ENCODE data around the gene POMT1.
"Not testable (repeated sequence)": the region's sequence is repeated elsewhere in the genome, so short reads cannot be mapped to it uniquely, and the experiment has no call there.

The POMT1 gene

DNA sequence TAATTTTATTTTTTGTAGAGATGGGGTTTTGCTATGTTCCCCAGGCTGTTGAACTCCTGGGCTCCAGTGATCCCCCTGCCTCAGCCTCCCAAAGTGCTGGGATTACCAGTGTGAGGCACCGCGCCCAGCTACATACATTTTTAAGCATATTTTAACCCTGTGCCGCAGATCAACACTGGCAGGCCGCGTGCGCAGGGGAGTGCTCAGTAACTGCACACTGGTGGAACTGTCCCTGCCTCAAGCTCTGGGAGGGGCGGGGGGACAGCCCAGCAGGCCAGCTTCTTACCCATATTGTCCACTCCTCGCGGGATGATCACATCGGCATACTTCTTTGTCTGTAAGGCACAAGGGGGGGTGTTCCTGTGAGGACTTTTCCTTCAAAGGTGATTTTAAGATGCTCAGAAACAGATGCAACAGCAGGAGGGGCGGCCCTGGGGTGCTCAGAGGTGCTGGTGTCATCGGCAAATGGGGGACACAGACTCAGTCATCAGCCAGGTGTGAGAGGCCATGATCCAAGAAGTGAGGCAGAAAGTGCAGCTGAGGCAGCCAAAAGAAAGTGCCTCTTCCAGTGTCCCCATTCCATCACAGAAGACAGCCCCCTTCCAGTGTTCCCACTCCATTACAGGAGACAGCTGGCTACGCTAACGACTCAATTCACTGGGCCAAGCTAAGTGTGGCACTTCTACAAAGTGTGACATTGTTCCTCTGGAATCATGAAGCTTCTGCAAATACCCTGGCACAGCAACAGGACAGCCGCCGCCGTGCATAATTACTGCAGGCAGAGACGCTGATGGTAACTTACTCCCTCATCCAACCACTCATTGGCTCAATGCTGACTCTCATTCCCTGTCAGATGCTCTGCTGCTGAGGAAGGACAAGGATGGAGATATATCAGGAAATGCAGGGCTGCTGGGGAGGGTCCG, 23.2 kb downstream of the POMT1 start:
- DNase-seq (ENCODE audit: low read depth) = no peak

DNA sequence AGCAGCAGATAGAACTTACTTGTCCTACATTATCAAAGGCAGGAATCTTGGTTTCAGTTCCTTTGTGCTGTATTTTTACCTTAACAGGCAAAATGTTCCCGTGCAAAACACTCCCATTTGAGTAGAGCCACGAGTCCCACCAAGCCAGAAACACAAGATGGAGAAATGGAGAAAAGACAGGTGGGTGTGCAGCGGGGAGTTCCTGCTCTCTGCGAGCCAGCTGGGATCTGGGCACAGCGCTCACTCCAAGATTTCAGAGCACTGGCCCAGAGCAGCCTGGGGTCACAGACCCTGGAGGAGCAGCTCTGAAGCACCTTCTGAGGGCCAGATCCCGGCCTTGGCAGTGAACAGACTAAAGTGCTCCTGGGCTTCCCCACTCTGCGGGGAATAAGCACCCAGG, 25.5 kb downstream of the POMT1 start:
- no peak for DNase-seq (ENCODE audit: low read depth)

DNA sequence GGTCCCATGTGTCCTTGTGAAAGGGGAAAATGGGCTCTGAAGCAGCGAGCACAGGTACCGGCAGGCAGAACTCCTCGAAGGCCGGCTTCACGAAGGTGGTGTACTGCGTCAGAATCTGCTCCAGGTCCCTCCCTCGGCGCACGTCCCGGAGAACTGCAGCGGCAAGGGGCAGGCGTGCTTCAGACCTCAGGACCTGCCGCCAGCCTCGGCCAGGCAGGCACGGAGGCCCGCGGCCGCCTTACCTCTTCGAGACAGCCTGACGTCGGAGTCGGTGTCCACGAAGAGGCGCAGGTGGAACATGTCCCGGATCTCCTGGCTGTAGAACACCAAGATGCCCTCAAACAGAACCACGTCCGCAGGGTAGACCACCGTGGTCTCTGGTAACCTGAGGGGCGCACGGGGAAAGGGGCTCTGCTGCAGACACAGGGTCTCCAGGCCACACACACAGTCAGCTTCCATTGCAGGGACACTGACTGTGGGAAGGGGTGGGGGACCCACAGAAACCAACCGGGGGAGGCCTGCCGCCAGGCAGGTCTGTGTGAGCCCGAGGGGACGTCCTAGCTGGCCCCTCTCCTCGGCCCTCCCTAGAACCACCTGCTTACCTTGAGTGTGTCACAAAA, 26.3 kb downstream of the POMT1 start:
- DNase-seq (ENCODE audit: low read depth) = no peak

DNA sequence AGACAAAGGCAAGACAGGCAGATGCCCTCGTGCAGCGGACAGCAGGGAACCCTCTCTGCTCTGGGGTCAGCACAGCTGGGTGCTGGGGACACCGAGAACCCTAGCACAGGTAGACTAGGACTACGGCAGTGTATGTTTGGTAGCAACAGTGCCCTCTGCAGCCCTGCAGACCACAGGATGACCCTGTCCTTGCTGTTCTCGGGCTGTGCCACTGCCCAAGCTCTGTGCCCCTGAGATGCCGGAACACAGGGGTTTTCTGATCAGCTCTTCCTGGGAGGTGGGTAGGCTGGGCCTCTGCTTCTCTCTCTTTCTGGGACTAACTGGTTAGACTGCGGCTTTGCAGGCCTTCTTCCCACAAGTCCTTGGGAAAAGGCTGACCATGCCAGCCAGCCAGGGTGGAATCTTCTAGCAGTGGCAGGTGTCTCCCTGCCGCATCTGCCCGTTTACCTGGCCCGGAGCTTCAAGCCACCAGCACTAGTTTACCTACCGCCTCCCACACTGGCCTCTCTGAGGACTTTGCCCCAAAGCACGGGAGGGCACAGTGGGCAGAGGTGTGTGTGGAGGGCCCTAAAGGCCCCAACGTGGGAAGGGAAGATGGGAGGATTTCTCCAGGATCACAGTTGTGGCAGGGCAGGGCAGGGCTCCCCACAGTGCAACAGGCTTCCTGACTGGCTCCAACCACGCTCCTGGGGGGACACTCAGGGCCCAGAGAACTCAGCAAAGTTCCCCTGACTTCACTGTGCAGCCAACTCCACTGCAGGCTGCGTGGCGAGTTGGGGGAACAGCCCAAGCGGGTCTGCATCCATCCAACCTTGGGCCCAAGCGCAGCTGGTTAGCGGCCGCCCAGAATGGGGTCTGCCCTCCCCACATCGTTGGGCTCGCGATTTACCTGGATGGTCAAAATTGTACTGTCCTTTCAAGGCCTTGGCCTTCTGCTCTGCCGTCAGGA, 27.2 kb downstream of the POMT1 start:
- no peak for DNase-seq (ENCODE audit: low read depth)

DNA sequence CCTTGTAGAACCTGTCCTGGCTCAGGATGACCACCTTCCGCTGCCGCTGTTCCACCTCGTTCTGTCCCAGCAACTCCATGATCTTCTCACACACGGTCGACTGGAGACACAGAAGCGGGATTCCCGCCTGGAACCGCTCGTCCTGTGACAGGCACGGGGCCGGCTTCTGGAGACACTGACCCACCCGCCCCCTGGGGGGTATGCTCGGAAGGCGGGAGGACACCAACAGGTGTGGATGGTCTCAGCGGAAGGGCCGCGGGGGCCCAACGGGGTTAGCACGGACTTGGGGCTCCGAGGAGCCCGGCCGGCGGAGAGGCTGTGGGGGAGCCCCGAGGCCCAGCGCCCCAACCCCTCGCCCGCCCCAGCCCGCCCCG, 27.8 kb downstream of the POMT1 start:
- DNase-seq (ENCODE audit: low read depth) = no peak

DNA sequence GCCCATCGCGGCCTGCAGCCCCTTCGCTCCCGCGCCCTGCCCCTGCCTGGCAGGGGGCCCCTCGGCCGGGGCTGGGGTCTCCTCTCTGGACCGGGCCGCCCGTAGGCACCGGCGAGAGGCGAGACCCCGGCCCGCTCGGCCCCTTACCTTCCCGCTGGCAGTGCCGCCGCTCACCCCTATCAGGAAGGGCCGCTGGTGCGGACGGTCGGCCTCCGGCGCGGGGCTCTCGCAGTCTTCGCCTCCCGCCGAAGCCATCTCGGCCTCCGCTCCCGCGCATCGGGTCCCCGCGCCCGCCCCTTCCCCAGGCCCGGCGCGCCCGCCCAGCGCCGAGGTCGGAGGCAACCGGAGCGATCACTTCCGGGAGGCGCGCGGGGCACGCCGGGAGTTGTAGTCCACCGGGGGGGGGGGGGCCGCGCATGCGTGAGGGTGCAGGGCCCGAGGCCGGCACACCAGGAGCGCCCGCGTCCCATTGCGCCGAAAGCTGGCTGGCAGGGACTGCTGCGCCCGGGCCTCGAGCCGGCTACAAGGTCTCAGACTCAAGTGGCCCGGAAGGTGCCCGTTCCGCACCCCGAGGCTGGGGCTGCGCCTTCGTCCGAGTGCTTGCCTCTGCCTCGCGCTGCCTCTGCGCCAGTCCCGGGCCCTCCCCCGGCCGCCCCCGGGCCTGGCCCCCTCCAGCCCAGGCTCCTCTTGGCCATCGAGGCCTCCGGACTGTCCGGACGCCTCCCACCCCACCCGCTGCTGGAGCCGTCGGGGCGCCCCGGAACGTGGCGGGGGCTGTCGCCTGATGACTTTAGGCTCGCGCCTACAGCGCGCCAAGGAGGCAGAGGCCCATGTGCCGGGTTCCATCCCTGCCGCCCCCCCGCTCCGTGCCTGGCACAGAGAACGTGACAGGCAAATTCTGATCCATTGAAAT, 28.5 kb downstream of the POMT1 start, which contains the start of gene UCK1:
Gene UCK1 (minus strand): TSS at position 344 of the 913 bp plus-strand sequence. CDS start 89 bp downstream, at position 255.
- DNase-seq (ENCODE audit: low read depth) = peak; percentile 66

DNA sequence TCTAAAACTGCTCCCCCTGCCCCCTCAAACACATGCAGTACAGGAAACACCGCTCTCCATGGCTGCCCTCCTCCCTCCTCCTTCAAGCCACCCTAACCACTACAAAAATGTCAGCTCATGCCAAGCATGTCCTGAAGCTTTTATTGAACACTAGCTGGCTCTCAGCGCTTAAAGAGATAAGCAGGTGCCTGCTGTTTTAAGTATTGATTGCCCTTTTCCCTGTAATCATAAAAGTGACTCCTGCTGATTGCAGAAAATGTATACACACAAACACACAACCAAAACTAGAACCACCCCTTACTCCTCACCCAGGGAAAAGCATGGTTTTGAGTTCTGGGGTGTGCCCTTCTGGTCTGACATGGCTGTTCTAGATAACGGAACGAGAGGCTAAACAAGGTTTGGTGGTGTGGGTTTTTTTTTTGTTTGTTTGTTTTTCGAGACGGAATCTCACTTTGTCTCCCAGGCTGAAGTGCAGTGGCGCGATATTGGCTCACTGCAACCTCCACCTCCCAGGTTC, 32.1 kb downstream of the POMT1 start:
- DNase-seq (ENCODE audit: low read depth) = no peak

DNA sequence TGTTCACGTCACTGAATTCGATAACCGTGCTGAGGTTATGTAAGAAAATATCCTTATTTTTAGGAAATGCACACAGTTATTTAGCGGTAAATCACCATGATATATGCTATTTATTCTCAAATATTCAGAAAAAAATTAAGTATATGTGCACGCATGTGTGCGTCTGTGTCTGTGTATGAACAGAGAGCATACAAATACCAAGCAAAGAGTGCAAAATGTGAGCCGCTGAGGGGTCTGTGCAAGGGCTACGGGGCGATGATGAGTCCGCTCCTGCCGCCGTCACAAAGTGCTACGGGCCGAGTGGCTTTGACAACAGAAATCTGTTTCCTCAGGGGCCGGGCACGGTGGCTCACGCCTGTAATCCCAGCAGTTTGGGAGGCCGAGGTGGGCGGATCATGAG, 35.2 kb downstream of the POMT1 start:
- DNase-seq (ENCODE audit: low read depth) = no peak

DNA sequence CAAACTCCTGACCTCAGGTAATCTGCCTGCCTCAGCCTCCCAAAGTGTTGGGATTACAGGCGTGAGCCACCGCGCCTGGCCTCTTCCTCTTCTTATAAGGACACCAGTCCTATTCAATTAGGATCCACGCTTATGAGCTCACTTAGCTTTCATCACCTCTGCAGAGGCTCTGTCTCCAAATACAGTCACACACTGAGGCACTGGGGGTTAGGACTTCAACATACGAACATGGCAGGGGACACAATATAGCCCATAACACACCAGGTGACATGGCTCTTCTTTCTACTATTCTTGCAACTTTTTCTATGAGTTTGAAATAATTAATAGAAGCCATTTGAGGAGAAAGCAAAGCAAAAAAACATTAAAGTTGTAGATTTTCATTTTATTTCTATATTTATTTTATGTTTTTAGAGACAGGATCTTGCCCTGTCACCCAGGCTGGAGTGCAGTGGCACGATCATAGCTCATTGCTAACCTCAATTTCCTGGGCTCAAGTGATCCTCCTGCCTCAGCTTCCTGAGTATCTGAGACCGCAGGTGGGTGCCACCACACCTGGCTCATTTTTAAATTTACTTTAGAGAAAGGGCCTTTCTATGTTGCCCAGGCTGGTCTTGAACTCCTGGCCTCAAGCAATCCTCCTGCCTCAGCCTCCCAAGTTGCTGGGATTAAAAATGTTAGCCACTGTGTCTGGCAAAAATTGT, 36.7 kb downstream of the POMT1 start:
- DNase-seq (ENCODE audit: low read depth) = no peak

DNA sequence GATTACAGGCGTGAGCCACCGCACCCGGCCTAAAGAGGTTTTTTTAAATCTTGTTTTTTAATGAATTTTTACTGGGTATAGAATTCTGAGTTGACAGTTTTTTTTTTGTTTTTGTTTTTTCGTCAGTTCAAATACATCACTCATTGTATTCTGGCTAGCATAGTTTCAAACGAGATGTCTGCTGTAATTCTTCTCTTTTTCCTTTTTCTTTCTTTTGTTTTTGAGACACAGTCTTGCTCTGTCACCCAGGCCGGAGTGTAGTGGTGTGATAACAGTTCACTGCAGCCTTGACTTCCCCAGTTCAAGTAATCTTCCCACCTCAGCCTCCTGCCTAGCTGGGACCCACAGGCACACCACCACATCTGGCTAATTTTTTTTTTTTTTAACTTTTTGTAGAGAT, 40.4 kb downstream of the POMT1 start:
- DNase-seq (ENCODE audit: low read depth) = no peak

DNA sequence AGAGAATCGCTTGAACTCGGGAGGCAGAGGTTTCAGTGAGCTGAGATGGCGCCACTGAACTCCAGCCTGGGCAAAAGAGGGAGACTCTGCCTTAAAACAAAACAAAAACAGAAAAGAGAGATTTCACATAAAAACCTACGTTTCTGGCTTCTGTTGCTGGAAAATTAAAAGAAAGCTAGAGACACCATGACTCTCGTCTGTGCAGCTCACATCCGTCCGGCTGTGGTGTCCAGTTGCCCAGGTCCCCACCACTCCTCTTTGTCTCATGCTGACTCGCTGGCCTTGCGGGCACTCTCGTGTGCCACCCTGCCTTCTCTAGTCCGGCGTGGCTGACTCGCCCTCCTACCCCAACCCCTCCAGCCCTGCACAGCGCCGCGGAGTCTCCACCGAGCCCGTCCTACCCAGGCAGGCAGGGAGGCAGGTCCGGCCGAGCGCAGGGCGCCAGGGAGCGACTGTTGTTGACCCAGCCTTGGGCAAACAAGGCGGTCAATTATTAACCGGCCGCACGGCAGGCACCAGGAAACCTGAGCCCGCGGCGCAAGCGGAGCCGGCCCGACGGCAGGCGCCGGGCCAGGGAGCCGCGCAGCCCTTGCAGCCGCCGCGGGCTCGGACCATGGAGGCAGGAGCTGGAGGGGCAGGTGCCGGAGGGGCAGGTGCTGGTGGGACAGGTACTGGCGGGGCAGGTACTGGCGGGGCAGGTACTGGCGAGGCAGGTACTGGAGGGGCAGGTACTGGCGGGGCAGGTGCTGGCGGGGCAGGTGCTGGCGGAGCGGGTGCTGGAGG, 42.5 kb downstream of the POMT1 start, which contains the start of gene PRRT1B:
Gene PRRT1B (plus strand): TSS at position 521 of the 783 bp plus-strand sequence. CDS start 93 bp downstream, at position 614.
- DNase-seq (ENCODE audit: low read depth) = no peak

DNA sequence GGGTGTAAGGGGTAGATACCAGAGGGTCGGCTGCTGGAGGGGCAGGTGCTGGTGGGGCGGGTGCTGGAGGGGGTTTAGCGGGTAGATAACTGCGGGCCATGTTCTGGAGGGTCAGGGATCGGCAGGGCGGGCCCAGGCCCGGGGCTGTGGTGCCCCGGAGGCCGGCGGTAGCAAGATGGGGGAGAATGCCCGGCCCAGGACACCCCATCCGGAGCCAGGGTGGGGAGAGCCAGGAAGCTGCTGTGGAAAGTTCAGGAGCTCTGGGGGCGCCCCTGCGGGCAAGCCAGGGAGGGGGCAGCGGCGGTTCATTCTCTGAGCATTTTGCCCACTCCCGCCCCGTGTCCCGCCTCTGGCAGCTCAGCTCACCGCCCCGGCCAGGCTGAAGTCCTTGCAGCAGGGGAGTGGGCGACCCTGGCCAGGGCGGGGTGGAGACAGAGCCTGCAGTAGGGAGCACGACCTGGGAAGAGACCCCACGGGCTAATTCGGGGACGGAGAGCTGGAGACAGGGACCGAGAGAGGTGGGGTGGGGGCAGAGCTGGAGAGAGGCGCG, 43.1 kb downstream of the POMT1 start:
- DNase-seq (ENCODE audit: low read depth) = no peak

DNA sequence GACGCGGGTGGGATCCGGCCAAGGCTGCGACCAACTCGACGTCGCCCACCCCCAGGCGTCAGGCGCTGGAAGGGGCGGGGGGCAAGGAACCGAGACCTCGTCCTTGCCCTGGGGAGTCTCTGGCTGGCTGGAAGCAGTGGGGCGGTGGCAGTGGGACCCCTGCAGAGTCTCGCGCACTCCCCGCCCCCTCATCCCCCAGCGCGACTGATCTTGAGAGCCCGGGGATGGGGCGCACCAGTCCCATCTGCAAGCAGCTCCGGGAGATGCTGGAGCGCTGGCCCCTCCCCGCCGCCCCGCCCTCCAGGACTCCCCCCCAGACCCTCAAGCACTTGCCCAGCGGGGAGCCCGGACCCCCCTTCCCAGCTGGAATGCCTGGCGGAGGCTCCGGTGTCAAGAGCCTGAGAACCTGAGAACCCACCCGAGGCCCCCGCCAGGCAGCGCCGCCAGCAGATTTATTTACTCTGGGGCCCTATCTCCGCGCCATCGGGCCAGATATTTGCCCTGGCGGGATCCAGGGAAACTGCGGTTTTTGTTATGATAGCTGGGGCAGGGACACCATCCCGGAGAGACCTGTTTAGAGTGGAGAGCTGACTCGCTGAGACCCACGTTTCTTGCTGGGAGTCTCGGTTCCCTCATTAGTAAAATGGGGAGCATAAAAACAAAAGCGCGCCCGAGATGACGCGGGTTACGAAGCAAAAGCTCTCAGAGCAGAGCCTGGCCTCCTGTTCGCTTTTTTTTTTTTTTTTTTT, 43.8 kb downstream of the POMT1 start:
- DNase-seq (ENCODE audit: low read depth) = no peak

DNA sequence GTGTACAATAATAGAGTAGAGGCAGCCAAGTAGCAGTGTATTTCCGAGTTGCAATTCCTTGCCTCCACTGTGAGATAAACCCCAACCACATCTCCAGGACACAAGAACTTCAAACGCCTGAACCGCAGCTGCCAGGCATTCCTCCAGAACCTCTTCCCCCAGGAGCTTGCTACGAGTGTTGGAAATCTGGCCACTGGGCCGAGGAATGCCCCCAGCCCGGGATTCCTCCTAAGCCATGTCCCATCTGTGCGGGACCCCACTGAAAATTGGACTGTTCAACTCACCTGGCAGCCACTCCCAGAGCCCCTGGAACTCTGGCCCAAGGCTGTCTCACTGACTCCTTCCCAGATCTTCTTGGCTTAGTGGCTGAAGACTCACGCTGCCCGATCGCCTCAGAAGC, 46.5 kb downstream of the POMT1 start:
- not testable (repeated sequence) for DNase-seq (ENCODE audit: low read depth)

DNA sequence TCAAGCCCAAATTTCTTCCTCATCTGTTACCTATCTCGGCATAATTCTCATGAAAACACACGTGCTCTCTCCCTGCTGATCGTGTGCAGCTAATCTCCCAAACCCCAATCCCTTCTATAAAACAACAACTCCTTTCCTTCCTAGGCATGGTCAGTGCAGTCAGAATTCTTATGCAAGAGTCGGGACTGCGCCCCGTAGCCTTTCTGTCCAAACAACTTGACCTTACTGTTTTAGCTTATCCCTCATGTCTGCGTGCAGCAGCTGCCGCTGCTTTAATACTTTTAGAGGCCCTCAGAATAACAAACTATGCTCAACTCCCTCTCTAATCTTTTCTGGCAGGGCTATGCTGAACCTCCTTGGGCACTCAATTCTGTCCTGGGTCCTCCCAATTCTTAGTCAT, 47.7 kb downstream of the POMT1 start:
- not testable (repeated sequence) for DNase-seq (ENCODE audit: low read depth)

DNA sequence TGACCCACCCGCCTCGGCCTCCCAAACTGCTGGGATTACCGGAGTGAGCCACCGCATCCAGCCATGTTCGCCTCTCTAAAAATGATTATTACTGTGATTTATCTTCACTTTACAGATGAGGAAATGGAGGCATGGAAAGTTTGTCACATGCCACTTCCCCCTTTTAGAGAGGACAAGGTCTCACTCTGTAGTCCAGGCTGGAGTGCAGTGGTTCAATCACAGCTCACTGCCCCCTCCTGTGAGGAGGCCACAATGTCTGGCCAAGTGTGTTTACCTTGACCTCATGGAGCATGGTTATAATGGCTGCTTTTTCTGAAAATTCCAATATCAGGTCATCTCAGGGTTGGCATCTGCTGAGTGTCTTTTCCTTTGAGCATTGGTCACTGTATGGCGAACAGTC, 49.3 kb downstream of the POMT1 start:
- no peak for DNase-seq (ENCODE audit: low read depth)

DNA sequence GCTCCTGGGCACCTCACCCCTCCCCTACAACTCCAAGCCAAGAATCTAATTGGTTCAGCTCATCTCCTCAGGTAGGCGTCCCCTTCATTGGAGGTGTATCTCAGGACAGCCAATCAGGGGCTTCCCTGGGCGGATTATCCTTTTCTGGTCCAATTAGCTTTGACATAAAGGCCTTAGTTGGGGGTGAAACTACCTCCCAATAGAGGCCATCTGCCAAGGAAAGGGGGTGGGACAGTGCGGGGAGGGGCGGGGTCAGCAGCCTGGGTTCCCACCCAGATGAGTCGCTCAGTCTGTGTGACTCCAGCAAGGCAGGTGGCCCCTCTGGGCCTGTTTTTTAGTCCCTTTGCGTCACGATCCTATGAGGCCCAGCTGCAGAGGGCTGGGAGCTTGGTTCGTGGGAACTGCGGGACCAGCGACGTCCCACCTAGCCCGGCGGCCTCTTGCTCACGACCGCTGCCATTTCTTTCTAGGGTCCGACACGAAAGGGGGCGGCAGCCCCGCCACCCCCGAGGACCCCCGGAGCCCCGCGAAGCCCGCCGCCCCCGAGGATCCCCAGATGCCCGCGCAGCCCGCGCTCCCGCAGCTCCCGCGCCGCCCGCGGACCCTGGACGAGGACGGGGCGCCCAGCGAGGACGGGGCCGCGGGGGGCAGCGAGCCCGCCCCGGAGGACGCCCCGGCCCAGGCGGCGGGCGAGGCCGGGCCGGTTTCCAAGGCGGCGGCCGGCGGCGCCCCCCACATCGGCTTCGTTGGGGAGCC, 51.5 kb downstream of the POMT1 start:
- no peak for DNase-seq (ENCODE audit: low read depth)

Measured in stimulated activated CD4-positive, alpha-beta T cell treated with anti-CD3 and anti-CD28 coated beads, Interleukin-2, amount 100 ng/mL, for 4 hours (primary cell).